Measurements from ENCODE around the gene MED13.

DNA sequence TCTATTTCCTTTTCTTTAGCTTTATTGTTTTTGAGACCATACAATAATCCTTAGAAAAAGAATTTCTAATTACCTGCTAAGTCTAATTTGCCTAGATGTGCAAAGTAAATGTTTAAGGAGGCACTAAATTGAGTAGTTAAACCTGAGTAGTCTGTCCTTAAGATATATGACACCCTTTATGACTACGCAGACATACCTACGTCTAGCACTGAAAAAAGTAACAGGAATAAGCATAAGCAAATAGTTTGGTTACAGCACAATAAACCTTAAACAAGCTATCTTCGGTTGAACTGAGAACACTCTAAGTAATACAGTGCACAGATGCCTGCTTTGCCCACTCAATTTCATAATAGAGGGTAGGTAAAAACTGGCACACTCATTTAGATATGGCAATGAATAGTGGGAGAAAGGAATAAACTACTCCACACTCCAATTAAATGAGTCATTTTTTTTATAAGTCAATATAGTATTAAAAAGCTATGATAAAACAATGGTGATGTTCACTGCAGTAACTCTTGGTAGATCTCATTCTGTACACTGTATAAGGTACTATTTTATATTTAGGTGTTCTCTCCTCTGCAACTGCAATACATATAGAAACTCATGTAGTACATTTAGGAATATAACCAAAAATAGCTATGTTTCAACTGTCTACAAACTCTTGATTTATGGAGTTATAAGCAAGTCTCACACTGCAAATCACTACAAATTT, 117.6 kb downstream of the MED13 start:
- TF ChIP-seq, protein P1, sequence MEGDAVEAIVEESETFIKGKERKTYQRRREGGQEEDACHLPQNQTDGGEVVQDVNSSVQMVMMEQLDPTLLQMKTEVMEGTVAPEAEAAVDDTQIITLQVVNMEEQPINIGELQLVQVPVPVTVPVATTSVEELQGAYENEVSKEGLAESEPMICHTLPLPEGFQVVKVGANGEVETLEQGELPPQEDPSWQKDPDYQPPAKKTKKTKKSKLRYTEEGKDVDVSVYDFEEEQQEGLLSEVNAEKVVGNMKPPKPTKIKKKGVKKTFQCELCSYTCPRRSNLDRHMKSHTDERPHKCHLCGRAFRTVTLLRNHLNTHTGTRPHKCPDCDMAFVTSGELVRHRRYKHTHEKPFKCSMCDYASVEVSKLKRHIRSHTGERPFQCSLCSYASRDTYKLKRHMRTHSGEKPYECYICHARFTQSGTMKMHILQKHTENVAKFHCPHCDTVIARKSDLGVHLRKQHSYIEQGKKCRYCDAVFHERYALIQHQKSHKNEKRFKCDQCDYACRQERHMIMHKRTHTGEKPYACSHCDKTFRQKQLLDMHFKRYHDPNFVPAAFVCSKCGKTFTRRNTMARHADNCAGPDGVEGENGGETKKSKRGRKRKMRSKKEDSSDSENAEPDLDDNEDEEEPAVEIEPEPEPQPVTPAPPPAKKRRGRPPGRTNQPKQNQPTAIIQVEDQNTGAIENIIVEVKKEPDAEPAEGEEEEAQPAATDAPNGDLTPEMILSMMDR (IDR thresholded peaks at IDR 0.05), result no peak
- TF ChIP-seq POLR2A (IDR thresholded peaks at IDR 0.05), result no peak
